Neural cell (in vitro differentiated cells): ENCODE results near the gene DHX29.

Experiments
- CTCF ChIP-seq: fragments of 450-650 bp; IDR thresholded peaks from 2 replicates; pipeline ENCODE4 v1.5.1; 2014; ENCODE audit warnings: antibody characterized with exemption, mild to moderate bottlenecking, moderate library complexity; ENCODE audit not compliant: poor library complexity, severe bottlenecking
- EP300 ChIP-seq: fragments of 450-650 bp; conservative IDR thresholded peaks from 2 replicates; pipeline ENCODE4 v1.6.1; 2014; ENCODE audit warnings: antibody characterized with exemption, mild to moderate bottlenecking, moderate library complexity; ENCODE audit not compliant: poor library complexity, severe bottlenecking
- EZH2 ChIP-seq: fragments of 200-600, 300-800 bp; shearing (Covaris generic), sonication (generic); IDR thresholded peaks from 2 replicates; pipeline ENCODE4 v1.6.1; 2014; ENCODE audit warnings: antibody characterized with exemption, low read length, borderline replicate concordance, mild to moderate bottlenecking; ENCODE audit not compliant: insufficient read depth, poor library complexity, severe bottlenecking
- MXI1 ChIP-seq: fragments of 450-650 bp; conservative IDR thresholded peaks from 2 replicates; pipeline ENCODE4 v1.6.1; 2014; ENCODE audit warnings: antibody characterized with exemption, mild to moderate bottlenecking; ENCODE audit not compliant: poor library complexity, severe bottlenecking
- POLR2AphosphoS5 ChIP-seq: IDR thresholded peaks from 2 replicates; pipeline ENCODE4 v1.6.1; 2012
- RAD21 ChIP-seq: fragments of 450-650 bp; conservative IDR thresholded peaks from 2 replicates; pipeline ENCODE4 v1.6.1; 2014; ENCODE audit warnings: antibody characterized with exemption, mild to moderate bottlenecking, moderate library complexity
- SMC3 ChIP-seq: fragments of 450-650 bp; conservative IDR thresholded peaks from 2 replicates; pipeline ENCODE4 v1.6.1; 2014; ENCODE audit warnings: antibody characterized with exemption, mild to moderate bottlenecking, moderate library complexity; ENCODE audit not compliant: poor library complexity
- TAF1 ChIP-seq: IDR thresholded peaks from 2 replicates; pipeline ENCODE4 v1.6.1; 2012; ENCODE audit warnings: low read depth
- TF ChIP-seq, protein P1 (sequence below): IDR thresholded peaks from 2 replicates; pipeline ENCODE4 v1.6.1; 2012; ENCODE audit warnings: borderline replicate concordance

DNA sequence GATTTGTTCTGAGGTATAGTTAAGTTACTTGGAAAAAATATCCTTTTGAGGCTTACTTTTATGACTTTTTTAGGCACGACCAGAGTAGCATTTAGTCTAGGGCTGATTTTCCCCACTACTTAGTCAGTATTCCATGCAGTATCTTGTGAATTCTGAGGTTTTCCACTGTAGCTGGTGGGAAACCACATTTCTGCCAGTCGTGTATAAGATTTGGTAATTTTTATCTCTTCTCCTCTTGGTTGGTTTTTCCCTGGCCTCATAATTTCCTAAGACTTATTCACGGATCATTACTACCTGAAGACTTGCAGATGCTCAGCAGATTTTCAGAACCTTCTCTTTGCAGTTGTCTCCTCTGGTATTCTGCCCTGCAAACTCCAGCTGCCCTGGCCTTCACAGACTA, 23.8 kb upstream of the DHX29 start:
- no peak for TF ChIP-seq CTCF
- TF ChIP-seq SMC3: no peak
- TF ChIP-seq, protein P1, sequence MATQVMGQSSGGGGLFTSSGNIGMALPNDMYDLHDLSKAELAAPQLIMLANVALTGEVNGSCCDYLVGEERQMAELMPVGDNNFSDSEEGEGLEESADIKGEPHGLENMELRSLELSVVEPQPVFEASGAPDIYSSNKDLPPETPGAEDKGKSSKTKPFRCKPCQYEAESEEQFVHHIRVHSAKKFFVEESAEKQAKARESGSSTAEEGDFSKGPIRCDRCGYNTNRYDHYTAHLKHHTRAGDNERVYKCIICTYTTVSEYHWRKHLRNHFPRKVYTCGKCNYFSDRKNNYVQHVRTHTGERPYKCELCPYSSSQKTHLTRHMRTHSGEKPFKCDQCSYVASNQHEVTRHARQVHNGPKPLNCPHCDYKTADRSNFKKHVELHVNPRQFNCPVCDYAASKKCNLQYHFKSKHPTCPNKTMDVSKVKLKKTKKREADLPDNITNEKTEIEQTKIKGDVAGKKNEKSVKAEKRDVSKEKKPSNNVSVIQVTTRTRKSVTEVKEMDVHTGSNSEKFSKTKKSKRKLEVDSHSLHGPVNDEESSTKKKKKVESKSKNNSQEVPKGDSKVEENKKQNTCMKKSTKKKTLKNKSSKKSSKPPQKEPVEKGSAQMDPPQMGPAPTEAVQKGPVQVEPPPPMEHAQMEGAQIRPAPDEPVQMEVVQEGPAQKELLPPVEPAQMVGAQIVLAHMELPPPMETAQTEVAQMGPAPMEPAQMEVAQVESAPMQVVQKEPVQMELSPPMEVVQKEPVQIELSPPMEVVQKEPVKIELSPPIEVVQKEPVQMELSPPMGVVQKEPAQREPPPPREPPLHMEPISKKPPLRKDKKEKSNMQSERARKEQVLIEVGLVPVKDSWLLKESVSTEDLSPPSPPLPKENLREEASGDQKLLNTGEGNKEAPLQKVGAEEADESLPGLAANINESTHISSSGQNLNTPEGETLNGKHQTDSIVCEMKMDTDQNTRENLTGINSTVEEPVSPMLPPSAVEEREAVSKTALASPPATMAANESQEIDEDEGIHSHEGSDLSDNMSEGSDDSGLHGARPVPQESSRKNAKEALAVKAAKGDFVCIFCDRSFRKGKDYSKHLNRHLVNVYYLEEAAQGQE: no peak
- TF ChIP-seq EZH2: no peak
- TF ChIP-seq EP300: no peak
- no peak for TF ChIP-seq RAD21
- no peak for TF ChIP-seq POLR2AphosphoS5
- TF ChIP-seq TAF1: no peak
- TF ChIP-seq MXI1: no peak
